ENCODE data around the gene TMEM30A. TPM values are rescaled to one million over a fixed set of nuclear protein-coding genes. Genes with fewer than 3 reads are reported as not detected.

The TMEM30A gene
- total RNA-seq, 4 donors from 2014 or later: 62.4 to 101 (median 76.9) TPM

DNA sequence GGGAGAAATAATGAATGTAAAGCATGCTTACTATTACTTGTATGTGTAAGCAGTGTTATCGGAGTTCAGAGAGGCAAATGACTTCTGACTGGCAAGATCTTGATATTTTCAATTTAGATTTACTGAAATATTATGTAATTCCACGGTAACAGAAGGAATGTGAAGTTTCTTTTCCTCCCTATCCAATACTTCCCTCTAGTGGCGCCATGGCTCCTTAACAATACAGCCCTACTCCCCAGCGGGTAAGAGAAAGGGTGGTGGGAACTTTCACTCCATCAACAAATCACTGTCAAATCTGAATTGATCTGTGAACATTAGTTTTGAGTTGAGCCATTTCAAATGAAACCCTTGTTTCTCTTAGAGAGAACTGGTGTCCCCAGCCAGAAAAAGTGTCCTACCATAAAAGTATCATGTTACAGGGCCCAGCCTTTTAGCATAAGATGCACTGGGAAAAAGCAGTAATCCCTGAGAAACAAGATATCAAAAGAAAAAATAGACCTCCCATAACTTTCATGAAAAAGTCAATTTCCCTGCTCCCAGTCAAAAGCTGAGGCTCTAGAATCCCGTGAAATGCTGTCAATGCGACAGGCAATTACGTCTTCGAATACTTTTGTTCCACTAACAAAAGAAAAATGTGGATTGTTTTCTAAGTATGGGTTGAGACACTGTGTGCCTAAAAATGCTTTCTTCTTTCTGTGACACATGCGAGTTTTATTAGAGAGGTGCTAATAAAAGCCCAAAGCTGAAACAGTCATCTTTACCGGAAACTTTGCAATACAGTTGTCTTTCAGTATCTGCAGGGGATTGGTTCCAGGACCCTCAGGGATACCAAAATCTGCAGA lies 53.9 kb downstream of the TMEM30A start:
- WGBS, 2 donors: 42 to 49% methylated on average over 10 of the region's 10 CpGs
- Histone ChIP-seq H3K36me3 (peaks cover 0 to 2% (median 0%) of the 10 kb centered on the region in 3 donors), H3K4me1 (peaks cover 0 to 22% (median 0%) of the 10 kb centered on the region in 4 donors), H3K27me3 (no peaks in the 10 kb centered on the region), H3K9me3 (no peaks in the 10 kb centered on the region), H3K4me3 (no peak overlapping the region), H3K27ac (peak overlapping the region in 1 of 4 donors; percentile 0)
- DNase-seq (ENCODE audit: low spot score in 2 of 2): peak in 1 of 2 donors; percentile 61
- no peak for TF ChIP-seq EP300 (IDR thresholded peaks at IDR 0.05)
- TF ChIP-seq, protein P1, sequence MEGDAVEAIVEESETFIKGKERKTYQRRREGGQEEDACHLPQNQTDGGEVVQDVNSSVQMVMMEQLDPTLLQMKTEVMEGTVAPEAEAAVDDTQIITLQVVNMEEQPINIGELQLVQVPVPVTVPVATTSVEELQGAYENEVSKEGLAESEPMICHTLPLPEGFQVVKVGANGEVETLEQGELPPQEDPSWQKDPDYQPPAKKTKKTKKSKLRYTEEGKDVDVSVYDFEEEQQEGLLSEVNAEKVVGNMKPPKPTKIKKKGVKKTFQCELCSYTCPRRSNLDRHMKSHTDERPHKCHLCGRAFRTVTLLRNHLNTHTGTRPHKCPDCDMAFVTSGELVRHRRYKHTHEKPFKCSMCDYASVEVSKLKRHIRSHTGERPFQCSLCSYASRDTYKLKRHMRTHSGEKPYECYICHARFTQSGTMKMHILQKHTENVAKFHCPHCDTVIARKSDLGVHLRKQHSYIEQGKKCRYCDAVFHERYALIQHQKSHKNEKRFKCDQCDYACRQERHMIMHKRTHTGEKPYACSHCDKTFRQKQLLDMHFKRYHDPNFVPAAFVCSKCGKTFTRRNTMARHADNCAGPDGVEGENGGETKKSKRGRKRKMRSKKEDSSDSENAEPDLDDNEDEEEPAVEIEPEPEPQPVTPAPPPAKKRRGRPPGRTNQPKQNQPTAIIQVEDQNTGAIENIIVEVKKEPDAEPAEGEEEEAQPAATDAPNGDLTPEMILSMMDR (IDR thresholded peaks at IDR 0.05): peak; percentile 40 to 82 (median 68)

DNA sequence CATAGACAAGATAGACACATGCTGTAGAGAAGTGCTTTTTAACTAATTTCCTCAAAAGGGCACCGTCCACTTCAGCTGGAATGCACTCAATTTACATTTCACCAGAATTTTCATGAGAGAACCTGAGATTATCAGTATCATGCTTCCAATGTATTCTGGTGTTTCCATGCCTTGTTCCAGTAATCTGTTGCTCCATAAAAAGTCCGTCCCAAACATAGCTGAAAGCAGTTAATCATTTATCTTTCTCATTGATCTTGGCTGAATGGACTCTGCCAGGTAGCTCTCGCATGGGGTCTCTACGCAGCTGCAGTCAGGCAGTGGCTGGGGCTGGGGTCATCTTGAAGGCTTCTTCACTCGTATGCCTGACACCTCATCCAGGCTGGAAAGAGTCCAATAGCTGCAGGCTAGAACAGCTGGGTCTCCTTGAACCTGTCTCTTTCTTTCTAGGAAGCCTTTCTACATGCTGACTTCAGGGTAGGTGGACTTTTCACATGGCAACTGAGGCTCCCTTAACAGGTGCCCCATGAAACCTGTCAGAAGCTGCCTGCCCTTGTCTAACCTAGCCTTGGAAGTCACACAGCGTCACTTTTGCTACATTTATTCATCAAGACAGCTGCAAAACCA lies 60.2 kb downstream of the TMEM30A start:
- peaks cover 0 to 14% (median 0%) of the 10 kb centered on the region in 4 donors for H3K4me1 ChIP-seq
- H3K27me3 ChIP-seq: no peaks in the 10 kb centered on the region
- H3K27ac ChIP-seq: no peak overlapping the region
- no peak for TF ChIP-seq POLR2A (IDR thresholded peaks at IDR 0.05)
- TF ChIP-seq, protein P1 (IDR thresholded peaks at IDR 0.05): no peak
- no peak for TF ChIP-seq EP300 (IDR thresholded peaks at IDR 0.05)
- no peak for DNase-seq (ENCODE audit: low spot score in 2 of 2)
- WGBS, 2 donors: 81 to 83% methylated on average over 6 of the region's 6 CpGs
- H3K9me3 ChIP-seq: no peaks in the 10 kb centered on the region
- no peaks in the 10 kb centered on the region for H3K36me3 ChIP-seq
- no peak overlapping the region for H3K4me3 ChIP-seq

DNA sequence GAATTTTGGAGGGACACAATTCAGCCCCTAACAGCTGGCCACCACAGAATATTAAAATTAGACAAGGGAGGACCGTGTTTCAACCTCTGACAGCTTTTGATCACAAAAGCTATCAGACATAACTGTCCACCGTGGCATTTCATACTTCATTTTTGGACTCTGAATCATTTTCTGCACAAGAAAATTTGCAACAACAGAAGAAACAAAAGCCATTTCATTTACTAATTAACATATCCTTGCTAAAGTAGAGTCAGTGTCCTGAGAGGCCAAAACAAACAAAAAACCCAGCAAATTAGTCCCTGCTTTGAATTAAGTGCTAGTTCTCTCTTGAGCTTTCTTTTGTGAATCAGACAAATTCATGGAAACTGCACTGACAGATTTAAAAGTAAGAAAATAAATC lies 61.2 kb downstream of the TMEM30A start:
- TF ChIP-seq, protein P1 (IDR thresholded peaks at IDR 0.05): no peak
- TF ChIP-seq EP300 (IDR thresholded peaks at IDR 0.05): no peak
- no peak for TF ChIP-seq POLR2A (IDR thresholded peaks at IDR 0.05)
- WGBS, 2 donors: 38% methylated on average over 2 of the region's 2 CpGs
- H3K9me3 ChIP-seq: no peaks in the 10 kb centered on the region
- H3K27me3 ChIP-seq: no peaks in the 10 kb centered on the region
- DNase-seq (ENCODE audit: low spot score in 2 of 2): no peak
- H3K4me1 ChIP-seq: peaks cover 0 to 14% (median 0%) of the 10 kb centered on the region in 4 donors
- H3K27ac ChIP-seq: peak overlapping the region in 1 of 4 donors; percentile 45
- no peaks in the 10 kb centered on the region for H3K36me3 ChIP-seq
- H3K4me3 ChIP-seq: no peak overlapping the region

DNA sequence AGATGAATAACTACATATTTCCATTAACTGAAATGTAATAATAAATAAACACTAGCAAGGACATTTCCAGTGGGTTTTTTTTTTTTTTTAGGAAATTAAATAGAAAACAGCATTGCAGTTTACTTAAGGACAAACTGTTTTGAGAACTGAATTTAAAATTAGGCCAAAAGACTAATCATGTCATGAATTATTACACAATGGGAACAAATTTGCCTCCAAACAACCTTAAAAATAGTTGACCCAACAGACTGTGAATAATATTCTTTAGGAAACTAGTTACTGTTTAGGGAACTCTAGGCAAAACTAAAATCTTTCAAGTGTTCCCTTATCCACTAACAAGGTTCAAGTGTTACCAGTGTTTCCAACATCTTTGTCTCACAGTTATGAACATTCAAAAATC lies 62.3 kb downstream of the TMEM30A start:
- no peaks in the 10 kb centered on the region for H3K27me3 ChIP-seq
- peak overlapping the region in 2 of 4 donors; percentile 45 to 59 for H3K27ac ChIP-seq
- H3K4me1 ChIP-seq: peaks cover 0 to 22% (median 0%) of the 10 kb centered on the region in 4 donors
- no peak for DNase-seq (ENCODE audit: low spot score in 2 of 2)
- no peaks in the 10 kb centered on the region for H3K9me3 ChIP-seq
- no peaks in the 10 kb centered on the region for H3K36me3 ChIP-seq
- no peak overlapping the region for H3K4me3 ChIP-seq
- no peak for TF ChIP-seq EP300 (IDR thresholded peaks at IDR 0.05)

DNA sequence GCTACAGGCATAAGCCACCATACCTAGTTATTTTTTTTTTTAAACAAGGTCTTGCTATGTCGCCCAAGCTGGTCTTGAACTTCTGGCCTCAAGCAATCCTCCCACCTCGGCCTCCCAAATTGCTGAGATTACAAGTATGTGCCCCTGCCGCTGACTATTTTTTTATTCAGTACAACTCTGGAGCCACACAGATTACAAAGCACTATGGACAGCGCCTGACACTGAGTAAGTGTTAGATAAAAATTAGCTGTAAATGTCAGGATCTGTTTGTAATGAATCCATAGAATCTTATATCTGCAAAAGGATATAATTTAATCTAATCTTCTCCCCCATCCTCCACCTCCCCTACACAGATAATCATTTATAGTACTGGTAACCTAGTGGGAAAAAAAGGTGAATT lies 63.5 kb downstream of the TMEM30A start:
- no peak for TF ChIP-seq POLR2A (IDR thresholded peaks at IDR 0.05)
- TF ChIP-seq EP300 (IDR thresholded peaks at IDR 0.05): no peak
- TF ChIP-seq, protein P1 (IDR thresholded peaks at IDR 0.05): no peak
- no peaks in the 10 kb centered on the region for H3K27me3 ChIP-seq
- no peak overlapping the region for H3K4me3 ChIP-seq
- H3K4me1 ChIP-seq: peaks cover 0 to 29% (median 0%) of the 10 kb centered on the region in 4 donors
- no peaks in the 10 kb centered on the region for H3K36me3 ChIP-seq
- no peak overlapping the region for H3K27ac ChIP-seq
- WGBS, 2 donors: 82 to 86% methylated on average over 4 of the region's 4 CpGs
- DNase-seq (ENCODE audit: low spot score in 2 of 2): no peak
- no peaks in the 10 kb centered on the region for H3K9me3 ChIP-seq

Measured in tibial nerve (tissue), 4 donors.